Measurements from ENCODE around the gene IL21R.

- TF ChIP-seq CTCF (IDR thresholded peaks at IDR 0.05) (no peak), ZFX (IDR thresholded peaks at IDR 0.05; ENCODE audit: borderline replicate concordance) (no peak)
These were observed 90.6 kb downstream of the IL21R start for GRCh38 chr16:27492588-27492979.
